ENCODE measurements around the gene CXorf66.

DNA sequence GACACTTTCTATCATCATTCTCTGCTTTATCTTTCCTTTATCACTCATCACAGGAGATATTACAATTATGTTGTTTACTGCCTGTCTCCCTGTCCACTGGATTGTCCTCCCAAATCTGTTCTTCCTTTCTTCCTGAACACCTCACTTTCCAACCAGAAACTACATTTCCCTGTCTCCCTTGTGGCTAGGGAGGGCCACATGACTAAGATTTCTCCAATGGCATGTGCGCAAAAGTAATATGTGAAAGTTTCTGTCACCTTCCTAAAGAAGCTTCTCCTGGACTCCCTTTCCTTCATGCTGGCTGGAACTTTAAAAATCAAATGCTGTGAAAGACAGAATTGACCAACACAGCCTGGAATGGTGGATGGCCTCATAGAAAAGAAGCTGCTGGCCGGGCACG is 58.2 kb downstream of the CXorf66 start:
- TF ChIP-seq CTCF (IDR thresholded peaks at IDR 0.05), result no peak
- TF ChIP-seq POLR2A (IDR thresholded peaks at IDR 0.05), result no peak
